Measurements from ENCODE around the gene DLX1.
"Not testable (repeated sequence)": the region's sequence is repeated elsewhere in the genome, so short reads cannot be mapped to it uniquely, and the experiment has no call there.

Gene DLX1

GRCh38 chr2:172098650-172099471, 13.6 kb downstream of the DLX1 start:
- DNase-seq (ENCODE audit: low spot score), result peak; percentile 89

GRCh38 chr2:172099472-172100079, 14.3 kb downstream of the DLX1 start:
- no peak for DNase-seq (ENCODE audit: low spot score)

GRCh38 chr2:172100080-172100934, 15.0 kb downstream of the DLX1 start:
- no peak for DNase-seq (ENCODE audit: low spot score)

GRCh38 chr2:172100935-172101820, 15.9 kb downstream of the DLX1 start:
- no peak for DNase-seq (ENCODE audit: low spot score)

- DNase-seq (ENCODE audit: low spot score), result peak; percentile 53
Observed at GRCh38 chr2:172101821-172102390, 16.6 kb downstream of the DLX1 start.

- peak; percentile 93 for DNase-seq (ENCODE audit: low spot score)
Observed at GRCh38 chr2:172102391-172103359, 17.4 kb downstream of the DLX1 start, which contains the start of gene DLX2. DLX2 (minus strand) TSS chr2:172102900; CDS start chr2:172102538, 362 bp downstream.

- DNase-seq (ENCODE audit: low spot score), result peak; percentile 83
Observed at GRCh38 chr2:172103471-172104272, 18.4 kb downstream of the DLX1 start.

GRCh38 chr2:172105471-172106107, 20.3 kb downstream of the DLX1 start:
- DNase-seq (ENCODE audit: low spot score), result no peak

- DNase-seq (ENCODE audit: low spot score), result no peak
Observed at GRCh38 chr2:172106108-172106961, 21.0 kb downstream of the DLX1 start.

GRCh38 chr2:172107690-172108586, 22.6 kb downstream of the DLX1 start:
- no peak for DNase-seq (ENCODE audit: low spot score)

- DNase-seq (ENCODE audit: low spot score), result no peak
Observed at GRCh38 chr2:172108587-172108930, 23.3 kb downstream of the DLX1 start.

- DNase-seq (ENCODE audit: low spot score), result no peak
Observed at GRCh38 chr2:172109256-172109987, 24.1 kb downstream of the DLX1 start.

GRCh38 chr2:172109988-172110811, 24.9 kb downstream of the DLX1 start:
- no peak for DNase-seq (ENCODE audit: low spot score)

- peak; percentile 52 for DNase-seq (ENCODE audit: low spot score)
Observed at GRCh38 chr2:172113617-172114016, 28.3 kb downstream of the DLX1 start.

GRCh38 chr2:172114176-172114575, 28.9 kb downstream of the DLX1 start:
- not testable (repeated sequence) for DNase-seq (ENCODE audit: low spot score)
